HEK293T (cell line): ENCODE data around the gene PRPS2.

ENCODE experiments used
- CTBP1 ChIP-seq: fragments of 450-650 bp; IDR thresholded peaks from 2 replicates; pipeline ENCODE4 v1.6.1; 2016; ENCODE audit warnings: borderline replicate concordance
- ELF4 ChIP-seq: fragments of 450-650 bp; IDR thresholded peaks from 2 replicates; pipeline ENCODE4 v1.6.1; 2017; ENCODE audit warnings: antibody characterized with exemption
- FOXK2 ChIP-seq: fragments of 450-650 bp; IDR thresholded peaks from 2 replicates; pipeline ENCODE4 v1.6.1; 2016; ENCODE audit warnings: mild to moderate bottlenecking
- LEF1 ChIP-seq: fragments of 450-650 bp; IDR thresholded peaks from 2 replicates; pipeline ENCODE4 v1.6.1; 2017; ENCODE audit warnings: mild to moderate bottlenecking, borderline replicate concordance
- SP1 ChIP-seq: fragments of 450-650 bp; IDR thresholded peaks from 2 replicates; pipeline ENCODE4 v1.6.1; 2017

DNA sequence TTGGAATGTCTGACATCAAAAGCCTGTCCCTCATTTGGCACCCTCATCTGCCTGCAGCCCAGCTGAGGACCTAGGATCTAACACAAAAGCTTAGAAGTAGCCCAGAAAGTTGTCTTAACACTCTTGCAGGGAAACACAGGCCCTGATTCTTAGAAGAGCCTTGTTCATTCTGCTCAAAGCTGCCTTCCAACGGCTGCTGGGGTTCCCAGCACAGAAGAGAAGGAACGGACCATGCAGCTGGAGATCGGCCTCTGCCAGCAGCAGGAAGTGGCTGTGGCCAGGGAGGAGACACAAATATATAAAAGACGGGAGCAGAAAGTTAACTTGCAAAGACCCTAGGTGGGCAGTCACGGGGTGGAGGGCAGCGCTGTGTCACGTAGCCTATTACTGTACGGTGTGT lies 20.4 kb downstream of the PRPS2 start:
- TF ChIP-seq FOXK2 (no peak), ELF4 (no peak), SP1 (no peak), LEF1 (no peak), CTBP1 (no peak)
